AG08396 (cell line): ENCODE measurements around the gene ZNF428.
"Not testable (repeated sequence)": the region's sequence is repeated elsewhere in the genome, so short reads cannot be mapped to it uniquely, and the experiment has no call there.

Experiments
- DNase-seq: peaks from one replicate; pipeline ENCODE4 v3.0.0; 2012; ENCODE audit warnings: low spot score, mixed read lengths

The ZNF428 gene

GRCh38 chr19:43619262-43620060 lies at the start of gene ZNF428:
ZNF428 (minus strand) TSS chr19:43619629; CDS start chr19:43614304, 5,325 bp downstream.
- peak; percentile 97 for DNase-seq

- DNase-seq: peak; percentile 97
Observed at GRCh38 chr19:43668406-43669109, 49.1 kb upstream of the ZNF428 start.

- no peak for DNase-seq
Observed at GRCh38 chr19:43667876-43668405, 48.5 kb upstream of the ZNF428 start.

- DNase-seq: no peak
Observed at GRCh38 chr19:43667126-43667875, 47.9 kb upstream of the ZNF428 start.

GRCh38 chr19:43664018-43664417 lies 44.6 kb upstream of the ZNF428 start:
- no peak for DNase-seq

GRCh38 chr19:43662487-43662886 lies 43.1 kb upstream of the ZNF428 start:
- no peak for DNase-seq

GRCh38 chr19:43660971-43661360 lies 41.5 kb upstream of the ZNF428 start:
- no peak for DNase-seq

GRCh38 chr19:43660301-43660970 lies 41.0 kb upstream of the ZNF428 start:
- no peak for DNase-seq

- DNase-seq: no peak
Observed at GRCh38 chr19:43658494-43658893, 39.1 kb upstream of the ZNF428 start.

GRCh38 chr19:43658001-43658400 lies 38.6 kb upstream of the ZNF428 start:
- no peak for DNase-seq

- DNase-seq: no peak
Observed at GRCh38 chr19:43656436-43656835, 37.0 kb upstream of the ZNF428 start.

GRCh38 chr19:43652546-43652874 lies 33.1 kb upstream of the ZNF428 start:
- no peak for DNase-seq

- peak; percentile 68 for DNase-seq
Observed at GRCh38 chr19:43651758-43652545, 32.5 kb upstream of the ZNF428 start.

GRCh38 chr19:43650276-43650675 lies 30.8 kb upstream of the ZNF428 start:
- DNase-seq: not testable (repeated sequence)

- DNase-seq: no peak
Observed at GRCh38 chr19:43649514-43649913, 30.1 kb upstream of the ZNF428 start.

GRCh38 chr19:43648633-43649032 lies 29.2 kb upstream of the ZNF428 start:
- DNase-seq: no peak

GRCh38 chr19:43644181-43644580 lies 24.8 kb upstream of the ZNF428 start:
- no peak for DNase-seq

- no peak for DNase-seq
Observed at GRCh38 chr19:43643326-43643725, 23.9 kb upstream of the ZNF428 start.

- no peak for DNase-seq
Observed at GRCh38 chr19:43642531-43642930, 23.1 kb upstream of the ZNF428 start.

GRCh38 chr19:43641333-43641732 lies 21.9 kb upstream of the ZNF428 start:
- no peak for DNase-seq

- DNase-seq: no peak
Observed at GRCh38 chr19:43640424-43640757, 21.0 kb upstream of the ZNF428 start.
